Measurements from ENCODE around the gene HOXB2.

Gene HOXB2

DNA sequence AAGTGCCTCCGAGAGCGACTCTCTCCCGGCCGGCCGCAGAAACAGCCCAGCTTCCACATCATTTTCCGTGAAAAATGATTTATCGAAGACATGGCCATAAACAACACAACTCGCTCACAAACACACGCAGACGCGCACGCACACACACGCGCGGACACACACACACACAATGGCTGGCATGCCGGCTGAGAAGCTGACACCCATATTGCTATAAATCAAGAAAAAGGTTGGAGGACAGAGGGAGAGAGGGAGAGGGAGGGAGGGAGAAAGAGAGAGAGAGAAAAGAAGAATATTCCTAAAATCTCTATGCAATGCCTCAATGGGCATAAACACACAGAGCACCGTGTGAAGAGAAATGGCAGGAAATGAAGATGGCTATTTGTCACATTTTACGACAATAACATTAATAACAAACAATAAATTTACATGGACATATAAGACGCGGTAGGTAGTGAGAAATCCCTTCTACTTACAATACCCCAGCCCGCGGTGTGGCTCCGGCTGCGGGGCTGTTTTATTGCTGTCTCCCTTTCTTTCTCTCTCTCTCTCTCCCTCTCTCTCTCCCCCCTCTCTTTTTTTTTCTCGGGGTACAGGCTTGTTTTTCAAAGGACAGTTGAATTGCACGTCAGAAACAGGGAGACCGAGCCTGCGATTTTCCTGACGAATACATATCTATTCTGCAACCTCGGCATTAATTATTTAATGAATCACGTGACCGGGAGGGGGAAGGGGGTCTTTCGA is 23.8 kb upstream of the HOXB2 start:
- intact Hi-C loops (cut with DNase I) = no loop called here
- no peak for DNase-seq

DNA sequence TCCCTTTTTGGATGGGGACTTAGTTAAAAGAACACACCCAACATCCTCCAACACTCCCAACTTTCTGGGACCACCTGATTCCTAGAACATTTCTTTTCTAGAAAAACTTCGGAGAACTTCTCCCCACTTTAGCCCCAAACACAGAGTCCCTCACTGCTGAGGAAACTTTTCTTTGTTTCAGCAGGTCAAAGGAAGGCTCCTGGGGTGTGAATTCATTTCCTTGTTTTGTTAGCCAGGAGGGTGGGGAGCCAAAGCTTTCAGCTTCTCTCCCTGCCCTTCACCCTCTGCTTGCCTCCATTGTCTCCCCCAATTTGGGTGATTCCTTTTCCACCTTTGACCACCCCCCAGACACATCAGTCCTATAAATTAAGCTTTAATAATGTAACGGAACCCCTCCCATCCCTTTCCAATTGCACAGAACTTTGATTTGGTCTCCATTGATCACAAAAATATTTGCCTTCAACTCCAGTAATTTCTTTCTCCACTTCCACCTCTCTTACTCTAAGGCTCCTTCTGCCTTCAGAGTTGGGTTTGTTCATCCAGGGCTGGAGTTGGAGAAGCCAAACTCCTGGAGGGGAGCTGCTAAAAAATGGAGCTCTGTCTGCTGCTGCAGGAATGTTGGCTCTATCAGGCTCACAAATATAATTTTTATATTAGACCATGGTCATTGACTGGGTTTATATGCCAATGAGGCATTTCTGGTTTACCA is 22.9 kb upstream of the HOXB2 start:
- intact Hi-C loops (cut with DNase I) = no loop called here
- no peak for DNase-seq

DNA sequence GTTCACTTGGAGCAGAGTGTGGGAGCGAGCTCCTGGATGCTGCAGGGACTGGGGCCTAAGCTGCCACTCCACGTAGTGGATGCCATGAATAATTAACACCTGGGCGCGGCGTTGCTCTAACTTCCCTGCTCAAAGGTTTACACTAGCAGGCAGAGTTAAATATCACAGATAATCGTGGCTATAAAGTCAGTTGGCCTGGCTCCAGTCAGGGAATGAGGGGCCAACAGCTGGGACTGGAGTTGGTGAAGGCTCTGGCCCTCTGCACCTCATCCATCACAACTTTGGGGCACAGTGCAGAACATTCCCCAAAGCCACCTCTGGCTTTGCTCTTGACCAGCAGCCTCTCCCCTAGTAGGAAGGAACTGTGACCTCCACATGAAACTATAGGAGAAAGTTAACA is 22.3 kb upstream of the HOXB2 start:
- DNase-seq = no peak
- intact Hi-C loops (cut with DNase I) = no loop called here

DNA sequence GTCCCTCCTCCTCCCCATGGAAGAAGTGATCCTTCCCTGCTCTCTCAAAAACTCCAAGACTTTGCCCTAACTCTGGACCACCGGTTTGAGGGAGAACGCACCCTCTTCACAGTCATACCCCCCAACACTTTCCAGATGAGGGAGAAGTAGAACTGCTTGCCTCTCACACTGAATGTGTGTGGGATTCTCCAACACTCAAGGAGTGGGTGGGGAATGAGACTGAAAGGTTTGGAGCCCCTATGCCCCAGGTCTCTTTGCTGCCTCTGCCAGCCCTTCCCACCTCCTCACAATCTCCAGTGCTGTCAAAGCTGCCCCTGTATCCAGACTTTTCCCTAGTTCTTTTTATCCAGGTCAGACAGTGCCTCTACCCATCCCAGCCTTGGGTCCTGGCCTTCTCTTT is 21.8 kb upstream of the HOXB2 start:
- intact Hi-C loops (cut with DNase I) = no loop called here
- no peak for DNase-seq

DNA sequence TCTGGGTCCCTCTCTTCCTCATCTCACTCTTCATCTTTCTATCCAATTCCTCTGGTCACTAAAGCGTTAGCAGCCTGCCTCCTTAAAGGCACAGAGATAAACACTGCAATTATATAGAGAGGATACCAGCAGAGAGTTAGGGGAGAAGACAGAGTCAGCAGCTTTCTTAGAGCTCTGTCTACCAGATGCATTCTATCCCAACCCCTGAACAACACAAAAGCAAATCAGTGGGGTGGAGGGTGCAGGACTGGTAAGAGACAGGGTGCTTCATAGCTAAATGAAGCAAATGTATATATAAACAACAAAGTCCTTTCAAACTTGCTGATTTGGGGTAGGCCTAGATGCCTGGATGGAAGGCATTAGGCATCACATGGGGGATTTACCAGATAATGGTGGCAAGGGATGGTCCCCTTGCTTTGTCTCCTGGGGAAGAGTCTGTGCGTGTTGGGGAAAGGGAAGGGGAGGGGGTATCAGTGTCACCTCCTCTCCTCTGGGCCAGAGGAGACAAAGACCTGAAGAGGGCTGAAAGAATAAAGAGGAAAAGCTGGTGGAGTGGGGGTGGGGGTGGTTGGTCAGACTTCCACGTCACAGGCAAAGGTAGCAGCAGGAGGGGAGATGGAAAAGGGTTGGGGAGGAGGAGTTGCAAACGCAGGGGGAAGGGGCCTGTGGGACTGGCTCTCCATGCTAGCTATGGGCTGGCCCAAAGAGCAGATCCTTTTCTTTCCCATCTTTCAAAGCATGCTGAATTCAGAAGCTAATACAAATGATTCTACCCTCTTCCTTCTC is 21.2 kb upstream of the HOXB2 start:
- no peak for DNase-seq
- intact Hi-C loops (cut with DNase I) = no loop called here

DNA sequence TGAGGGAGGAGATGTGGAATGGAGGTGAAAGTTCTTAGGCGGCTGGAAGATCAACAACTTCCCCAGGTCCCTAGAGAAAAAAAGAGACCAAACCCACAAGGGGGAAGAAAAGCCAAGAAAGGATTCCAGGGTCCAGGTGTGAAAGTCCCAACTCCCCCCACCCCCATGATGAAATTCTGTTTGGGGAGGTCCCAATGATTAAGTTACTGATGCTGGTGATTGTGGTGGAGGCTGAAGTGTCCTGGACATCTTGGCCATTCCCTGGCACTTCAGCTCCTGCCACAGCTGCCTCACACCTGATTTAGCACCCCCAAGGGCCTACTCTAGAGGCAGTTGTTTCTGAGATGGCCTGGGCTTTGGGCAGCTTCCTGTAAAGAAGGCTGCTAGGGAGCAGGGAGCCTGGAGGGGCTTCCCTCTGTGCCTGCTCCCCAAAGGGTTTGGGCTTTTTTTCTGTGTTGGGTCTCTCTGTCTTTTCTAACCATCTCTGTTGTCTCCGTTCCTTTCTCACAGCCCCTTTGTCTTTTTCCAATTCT is 20.2 kb upstream of the HOXB2 start:
- intact Hi-C loops (cut with DNase I) = no loop called here
- DNase-seq = no peak

DNA sequence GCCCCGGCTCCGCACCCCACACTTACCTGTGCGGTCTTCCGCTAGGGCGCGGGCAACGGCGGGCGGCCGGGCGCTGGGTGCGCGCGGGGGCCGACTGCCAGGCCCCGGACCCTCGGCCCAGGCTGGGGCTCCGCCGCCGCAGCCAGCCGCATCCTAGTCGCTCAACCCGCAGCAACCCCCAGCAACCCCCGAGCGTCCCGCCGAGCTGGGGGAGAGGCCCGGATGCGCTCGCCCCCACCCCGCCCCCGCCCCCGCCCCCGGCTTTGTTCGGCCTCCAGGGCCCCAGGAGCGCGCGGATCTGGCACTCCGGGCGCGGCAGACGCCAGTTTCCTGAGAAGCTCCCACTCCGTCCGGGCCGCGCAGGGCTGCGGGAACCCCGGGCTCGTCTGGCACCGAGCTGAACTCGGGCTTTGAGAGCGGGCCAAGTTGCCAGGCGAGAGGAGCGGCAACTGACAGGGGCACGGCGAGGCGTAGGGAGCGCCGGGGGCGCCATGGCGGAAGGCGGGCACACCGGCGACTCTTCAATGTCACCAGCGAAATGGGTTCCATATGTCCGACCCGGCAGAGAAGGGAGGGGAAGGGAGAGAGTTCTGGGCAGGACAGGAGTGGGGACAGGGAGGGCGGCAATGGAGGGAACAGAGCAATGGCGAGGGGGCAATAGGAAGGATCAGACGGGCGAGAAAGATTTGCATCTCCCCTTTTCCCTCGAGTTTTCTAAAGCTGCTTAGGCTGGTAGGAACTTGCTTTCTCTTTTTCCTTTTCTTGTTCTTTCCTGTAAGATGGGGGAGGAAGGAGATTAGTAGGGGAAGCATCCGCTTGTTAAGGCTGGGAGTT is 19.5 kb upstream of the HOXB2 start:
- no peak for DNase-seq
- intact Hi-C loops (cut with DNase I) = no loop called here

DNA sequence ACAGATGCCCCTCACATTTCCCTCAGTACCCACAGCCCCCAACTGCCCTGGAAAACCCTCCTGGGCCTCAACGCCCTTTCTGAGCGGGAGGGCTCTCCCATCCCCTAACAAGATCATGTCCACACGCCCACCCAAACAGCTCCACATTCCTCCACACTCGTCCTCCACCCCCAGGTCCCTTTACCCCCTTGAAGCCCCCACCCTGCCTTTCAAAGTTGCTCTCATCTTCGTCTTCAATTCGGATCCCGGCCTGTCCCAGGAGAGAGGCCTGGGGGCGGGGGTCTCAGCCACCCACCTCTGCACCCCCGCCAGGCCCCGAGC is 18.9 kb upstream of the HOXB2 start:
- DNase-seq = no peak
- intact Hi-C loops (cut with DNase I) = no loop called here

DNA sequence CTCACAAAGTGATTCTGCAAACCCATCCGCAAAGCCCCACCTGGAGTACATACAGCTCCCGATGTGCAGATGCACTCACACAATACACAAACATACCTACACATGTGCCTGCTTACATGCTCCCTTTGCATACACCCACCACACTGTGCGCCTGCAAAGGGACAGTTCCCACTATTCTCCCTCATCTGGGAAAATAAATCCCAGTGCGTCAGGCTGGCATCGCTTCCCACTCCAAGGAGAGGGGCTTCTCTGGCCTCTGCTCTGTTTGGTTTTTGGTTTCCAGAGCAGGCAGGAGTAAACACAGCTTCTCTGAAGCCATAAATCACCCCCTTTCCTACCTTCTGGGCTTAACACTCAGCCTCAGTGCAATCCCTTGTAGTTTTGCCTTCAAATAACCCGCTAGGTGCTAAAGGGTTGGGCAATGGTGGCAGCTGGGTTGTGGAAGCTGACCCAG is 18.5 kb upstream of the HOXB2 start:
- intact Hi-C loops (cut with DNase I) = no loop called here
- no peak for DNase-seq

DNA sequence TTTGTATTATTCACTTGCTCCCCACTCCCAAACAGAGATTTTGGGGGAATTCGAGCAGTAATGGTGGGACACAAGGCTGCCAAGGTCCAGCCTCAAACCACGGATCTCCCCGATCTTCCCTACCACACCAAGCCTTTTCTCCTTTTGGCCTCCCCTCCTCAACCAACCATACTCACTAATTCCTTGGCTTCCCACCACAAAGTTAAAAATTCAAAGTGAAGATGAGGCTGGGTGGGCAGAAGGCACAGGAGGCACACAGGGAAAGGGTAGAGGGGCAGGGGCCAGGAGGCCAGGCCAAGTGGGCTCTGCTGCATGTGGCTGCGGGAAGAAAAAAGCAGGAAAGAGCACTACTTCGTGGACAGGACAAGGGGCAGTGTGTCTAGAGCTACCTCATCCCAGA is 18.0 kb upstream of the HOXB2 start:
- no peak for DNase-seq
- intact Hi-C loops (cut with DNase I) = no loop called here

DNA sequence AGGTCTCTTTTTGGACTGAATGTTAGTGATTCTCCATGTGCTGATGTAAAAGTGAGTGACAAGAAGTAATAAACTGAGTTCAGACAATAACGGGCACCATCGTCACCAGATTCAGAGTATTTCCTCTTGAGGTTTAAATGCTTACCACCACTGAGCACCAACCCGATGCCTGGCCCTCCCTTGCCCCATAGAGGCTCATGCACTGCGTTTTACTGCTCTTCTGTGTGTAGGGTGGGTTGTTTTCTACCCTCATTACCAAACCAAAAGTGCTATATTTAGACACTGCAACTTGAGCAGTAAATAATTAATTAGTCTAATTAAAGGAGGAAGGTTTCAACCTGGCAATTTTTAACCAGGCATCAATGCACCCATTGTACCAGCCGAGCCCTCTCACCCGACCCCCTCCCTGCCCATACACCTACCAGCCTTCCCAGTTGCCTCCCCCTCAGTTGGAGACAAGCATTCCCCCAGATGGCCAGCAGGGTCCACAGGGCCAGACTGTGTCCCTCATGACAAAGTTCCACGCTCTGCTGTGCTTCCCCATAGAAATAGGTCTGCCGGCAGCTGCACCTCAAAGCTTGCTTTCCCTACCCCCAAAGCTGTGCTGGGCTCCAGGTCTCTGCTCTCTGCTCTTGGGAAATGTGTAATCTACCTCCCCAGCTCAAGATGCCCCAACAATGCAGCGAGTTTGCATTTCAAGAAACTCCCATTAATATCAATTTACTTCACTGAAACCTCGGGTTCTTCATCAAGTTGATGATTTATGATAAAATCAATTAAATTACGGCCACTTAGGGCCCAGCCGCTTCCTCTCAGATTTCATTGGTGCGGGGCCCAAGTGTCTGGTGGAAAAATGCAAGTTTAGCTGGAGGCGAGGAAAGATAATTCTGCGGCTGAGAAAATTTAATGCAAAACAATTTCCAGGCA is 17.2 kb upstream of the HOXB2 start:
- no peak for DNase-seq
- intact Hi-C loops (cut with DNase I) = no loop called here

DNA sequence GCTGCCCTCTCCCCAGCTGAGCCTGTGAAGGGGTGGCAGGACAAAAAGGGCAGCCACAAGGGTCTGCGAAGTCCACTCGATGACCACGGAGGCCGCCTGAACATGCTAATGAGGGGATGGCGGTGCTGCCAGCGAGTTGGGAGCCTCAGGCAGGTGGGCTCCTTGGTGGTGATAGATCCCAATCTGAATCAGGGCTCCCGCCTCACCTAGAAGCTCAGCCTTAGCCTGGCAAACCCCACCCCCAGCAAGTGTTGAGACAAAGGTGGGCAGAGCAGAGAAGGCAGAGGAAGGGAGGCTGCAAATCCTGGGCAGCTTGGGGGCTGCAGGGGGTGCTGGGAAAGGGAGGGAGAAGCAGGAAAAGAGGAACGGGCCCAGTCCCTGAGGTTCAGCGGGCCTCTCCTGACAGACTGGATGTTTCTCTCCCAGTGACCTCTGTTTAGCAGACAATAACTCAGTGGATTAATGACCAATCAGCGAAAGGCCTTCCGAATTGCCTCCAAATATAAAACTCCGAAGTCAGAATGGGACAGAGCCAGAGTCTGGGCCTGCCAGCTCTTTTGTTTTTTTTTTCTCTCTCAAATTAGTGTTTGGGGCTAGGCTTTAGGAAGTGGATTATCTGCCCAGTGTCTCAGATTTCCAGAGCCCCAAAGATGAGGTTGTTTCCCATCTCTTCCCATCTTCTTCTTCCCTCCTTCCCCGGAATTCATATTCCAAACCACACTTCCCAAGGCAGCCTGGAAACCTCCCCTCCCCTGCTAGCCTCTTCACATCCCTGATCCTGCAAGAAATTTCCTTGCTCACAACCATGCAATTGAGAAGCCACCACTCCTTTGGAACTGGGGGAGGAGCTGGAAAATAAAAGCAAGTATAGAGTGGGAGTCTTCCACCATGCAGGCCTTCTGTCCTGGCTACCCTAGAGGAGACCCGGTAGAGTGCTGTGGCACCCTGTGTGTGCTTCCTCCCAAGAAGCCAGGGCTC is 15.2 kb upstream of the HOXB2 start:
- intact Hi-C loops (cut with DNase I) = no loop called here
- DNase-seq = no peak

DNA sequence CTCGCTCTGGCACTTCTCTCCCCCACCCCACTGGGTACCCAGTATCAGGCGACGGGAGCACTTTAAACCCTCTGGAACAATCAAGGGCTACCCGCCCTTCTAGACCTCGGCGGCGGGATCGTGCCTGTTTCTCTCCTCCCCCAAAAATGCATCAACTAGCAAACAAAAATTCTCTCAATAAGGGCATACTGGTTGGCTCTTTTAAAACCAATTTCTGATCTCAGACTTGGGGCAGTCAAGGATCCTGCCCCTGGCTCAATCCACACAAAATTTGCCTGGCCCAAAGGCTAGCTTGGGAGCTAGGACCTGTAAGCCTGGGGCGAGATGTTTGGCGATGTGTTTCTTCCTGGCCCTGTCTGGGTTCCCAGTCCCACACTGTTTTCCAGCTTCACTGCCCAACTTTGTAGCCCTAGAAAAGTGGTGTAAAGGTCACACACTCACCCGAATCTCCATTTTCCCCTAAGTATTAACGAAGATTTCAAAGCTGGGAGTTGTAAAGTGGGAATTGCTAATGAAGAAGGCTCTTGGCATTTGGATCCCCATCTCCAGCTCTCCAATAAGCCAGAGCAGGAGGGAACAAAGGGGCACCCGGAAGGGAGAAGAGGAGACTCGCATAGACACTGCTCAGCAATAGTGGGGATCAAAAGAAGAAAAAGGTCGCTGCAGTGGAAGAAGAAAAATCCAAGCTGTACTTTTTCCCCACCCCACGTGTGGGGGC is 14.4 kb upstream of the HOXB2 start:
- intact Hi-C loops (cut with DNase I) = no loop called here
- no peak for DNase-seq

DNA sequence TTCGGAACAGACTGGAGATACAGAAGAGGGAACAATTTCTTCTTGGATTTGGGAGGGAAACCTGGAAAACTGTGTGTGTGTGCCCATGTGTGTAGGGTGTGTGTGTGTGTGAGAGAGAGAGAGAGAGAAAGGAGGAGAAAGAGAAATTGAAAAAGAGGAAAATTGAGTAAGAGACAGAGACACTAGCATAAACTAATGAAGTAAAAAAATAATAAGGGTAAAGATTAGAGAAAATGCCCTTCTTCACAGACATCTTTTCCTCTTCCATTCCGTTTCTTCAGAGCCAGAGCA is 13.9 kb upstream of the HOXB2 start:
- DNase-seq = no peak
- intact Hi-C loops (cut with DNase I) = no loop called here

DNA sequence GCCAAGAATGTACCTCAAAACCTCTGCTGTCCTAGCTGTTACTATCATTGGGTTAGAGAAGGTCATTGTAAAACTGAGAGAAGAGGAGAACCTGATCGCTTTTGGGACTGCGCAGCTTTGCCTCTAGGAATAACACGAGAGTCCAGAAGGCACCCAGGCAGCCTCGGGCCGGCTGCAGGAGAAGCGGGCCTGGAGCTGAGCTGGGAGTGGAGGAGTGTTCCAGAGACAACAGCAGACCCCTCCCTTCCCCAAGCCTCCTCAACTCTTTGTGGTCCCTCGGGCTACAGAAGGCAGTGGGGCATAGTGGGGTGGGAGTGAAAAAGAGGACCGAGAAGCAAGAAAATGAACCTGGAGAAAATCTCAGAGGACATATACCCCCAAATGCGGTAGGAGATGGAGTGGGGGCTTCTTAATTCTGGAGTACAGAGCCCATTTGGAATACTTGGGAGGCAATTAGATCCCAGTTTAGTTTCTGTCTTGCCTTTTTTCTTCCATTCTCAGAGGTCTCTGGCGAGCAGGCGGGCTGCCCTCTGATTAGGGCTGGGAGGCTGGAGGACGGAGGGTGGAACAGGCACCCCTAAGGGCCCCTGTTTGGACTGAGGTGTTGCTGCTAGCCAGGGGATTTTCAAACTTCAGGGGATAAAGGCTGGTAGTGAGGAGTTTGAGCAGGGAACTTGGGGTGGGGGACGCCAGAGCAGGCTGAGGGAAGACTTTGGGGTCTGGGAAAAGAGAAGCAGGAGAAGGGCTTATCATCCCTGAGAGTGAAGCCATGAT is 13.3 kb upstream of the HOXB2 start:
- no peak for DNase-seq
- intact Hi-C loops (cut with DNase I) = no loop called here

Measured in head of caudate nucleus (tissue), 42 donors.